ENCODE data around the gene RSRC1. TPM values are rescaled to one million over a fixed set of nuclear protein-coding genes. Genes with fewer than 3 reads are reported as not detected.

RSRC1 gene
- total RNA-seq, 1 experiment from 2014 or later: 37.9 TPM

GRCh38 chr3:158489181-158489580 is 379.3 kb downstream of the RSRC1 start:
- Histone ChIP-seq H3K79me2 (ENCODE audit: insufficient read depth, low read length) (no peaks in the 10 kb centered on the region), H4K20me1 (ENCODE audit: control insufficient read depth, insufficient read depth, insufficient read length) (no peaks in the 10 kb centered on the region), H2AK5ac (ENCODE audit: insufficient read length, low read length) (no peak overlapping the region), H2BK20ac (ENCODE audit: low read depth, low read length, poor library complexity, severe bottlenecking) (no peak overlapping the region), H3K4ac (ENCODE audit: low read depth, low read length) (no peak overlapping the region), H2BK15ac (ENCODE audit: low read depth, low read length) (no peak overlapping the region), H4K5ac (ENCODE audit: insufficient read length, low read depth, low read length) (no peak overlapping the region), H3K79me1 (ENCODE audit: insufficient read depth, low read depth, low read length, poor library complexity, severe bottlenecking) (no peaks in the 10 kb centered on the region), H3K9me3 (ENCODE audit: control insufficient read depth, low read depth, low read length) (no peaks in the 10 kb centered on the region), H3K23ac (ENCODE audit: insufficient read length, low read depth, low read length) (no peak overlapping the region), H3K4me2 (ENCODE audit: insufficient read depth, insufficient read length, low read length) (no peak overlapping the region), H3K9ac (ENCODE audit: extremely low read depth, insufficient read length, low read length) (no peak overlapping the region), H3K4me1 (ENCODE audit: insufficient read depth, low read length) (no peaks in the 10 kb centered on the region), H3K23me2 (ENCODE audit: insufficient read length, low read depth, low read length, poor library complexity, severe bottlenecking) (no peaks in the 10 kb centered on the region), H4K91ac (ENCODE audit: insufficient read length, low read depth, low read length) (no peak overlapping the region), H3K14ac (ENCODE audit: insufficient read depth, low read length) (no peak overlapping the region), H2BK5ac (ENCODE audit: insufficient read length, low read length) (no peak overlapping the region), H3K27ac (ENCODE audit: insufficient read length, low read depth, low read length) (no peak overlapping the region), H3K18ac (ENCODE audit: insufficient read length, low read depth, low read length) (no peak overlapping the region), H4K8ac (replicated peaks; ENCODE audit: insufficient read length, low read depth, low read length) (no peak overlapping the region), H3K27me3 (ENCODE audit: insufficient read depth, low read length) (no peaks in the 10 kb centered on the region), H3K56ac (ENCODE audit: insufficient read length, low read depth, low read length) (no peak overlapping the region), H2BK120ac (ENCODE audit: low read depth, low read length, poor library complexity, severe bottlenecking) (no peak overlapping the region), H2AFZ (ENCODE audit: low read length) (no peak overlapping the region), H3T11ph (ENCODE audit: low read length) (no peak overlapping the region), H2BK12ac (ENCODE audit: insufficient read length, low read depth, low read length) (no peak overlapping the region)
- DNase-seq: no peak
- Mint-ChIP-seq H3K4me1 (peaks cover 0 to 5% of the 10 kb centered on the region in 2 experiments; a peak in 3 of 4 replicates), H3K27me3 (ENCODE audit: low read depth) (no peaks in the 10 kb centered on the region), H3K4me3 (no peak overlapping the region), H3K36me3 (ENCODE audit: insufficient read depth in 1 of 3, low read depth in 3 of 3) (no peaks in the 10 kb centered on the region; a peak in 2 of 7 replicates), H3K9me3 (peaks cover 2% of the 10 kb centered on the region in 2 experiments; a peak in 2 of 5 replicates), H3K27ac (no peak overlapping the region)
- TF ChIP-seq, protein P1, sequence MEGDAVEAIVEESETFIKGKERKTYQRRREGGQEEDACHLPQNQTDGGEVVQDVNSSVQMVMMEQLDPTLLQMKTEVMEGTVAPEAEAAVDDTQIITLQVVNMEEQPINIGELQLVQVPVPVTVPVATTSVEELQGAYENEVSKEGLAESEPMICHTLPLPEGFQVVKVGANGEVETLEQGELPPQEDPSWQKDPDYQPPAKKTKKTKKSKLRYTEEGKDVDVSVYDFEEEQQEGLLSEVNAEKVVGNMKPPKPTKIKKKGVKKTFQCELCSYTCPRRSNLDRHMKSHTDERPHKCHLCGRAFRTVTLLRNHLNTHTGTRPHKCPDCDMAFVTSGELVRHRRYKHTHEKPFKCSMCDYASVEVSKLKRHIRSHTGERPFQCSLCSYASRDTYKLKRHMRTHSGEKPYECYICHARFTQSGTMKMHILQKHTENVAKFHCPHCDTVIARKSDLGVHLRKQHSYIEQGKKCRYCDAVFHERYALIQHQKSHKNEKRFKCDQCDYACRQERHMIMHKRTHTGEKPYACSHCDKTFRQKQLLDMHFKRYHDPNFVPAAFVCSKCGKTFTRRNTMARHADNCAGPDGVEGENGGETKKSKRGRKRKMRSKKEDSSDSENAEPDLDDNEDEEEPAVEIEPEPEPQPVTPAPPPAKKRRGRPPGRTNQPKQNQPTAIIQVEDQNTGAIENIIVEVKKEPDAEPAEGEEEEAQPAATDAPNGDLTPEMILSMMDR (conservative IDR thresholded peaks at IDR 0.05): no peak
